ENCODE results near the gene WIF1. TPM values are rescaled to one million over a fixed set of nuclear protein-coding genes. Genes with fewer than 3 reads are reported as not detected.

The WIF1 gene
- not detected in 2 replicates for total RNA-seq (2014; rRNA removed)
- Bru-seq, nascent RNA = not detected
- percentile 2 among the genes with signal in this experiment for BruChase-seq, experiment 1, labeled RNA remaining after a 6-hour chase
- BruChase-seq, experiment 2, labeled RNA remaining after a 2-hour chase = percentile 4 among the genes with signal in this experiment
- long read RNA-seq = 0 reads

DNA sequence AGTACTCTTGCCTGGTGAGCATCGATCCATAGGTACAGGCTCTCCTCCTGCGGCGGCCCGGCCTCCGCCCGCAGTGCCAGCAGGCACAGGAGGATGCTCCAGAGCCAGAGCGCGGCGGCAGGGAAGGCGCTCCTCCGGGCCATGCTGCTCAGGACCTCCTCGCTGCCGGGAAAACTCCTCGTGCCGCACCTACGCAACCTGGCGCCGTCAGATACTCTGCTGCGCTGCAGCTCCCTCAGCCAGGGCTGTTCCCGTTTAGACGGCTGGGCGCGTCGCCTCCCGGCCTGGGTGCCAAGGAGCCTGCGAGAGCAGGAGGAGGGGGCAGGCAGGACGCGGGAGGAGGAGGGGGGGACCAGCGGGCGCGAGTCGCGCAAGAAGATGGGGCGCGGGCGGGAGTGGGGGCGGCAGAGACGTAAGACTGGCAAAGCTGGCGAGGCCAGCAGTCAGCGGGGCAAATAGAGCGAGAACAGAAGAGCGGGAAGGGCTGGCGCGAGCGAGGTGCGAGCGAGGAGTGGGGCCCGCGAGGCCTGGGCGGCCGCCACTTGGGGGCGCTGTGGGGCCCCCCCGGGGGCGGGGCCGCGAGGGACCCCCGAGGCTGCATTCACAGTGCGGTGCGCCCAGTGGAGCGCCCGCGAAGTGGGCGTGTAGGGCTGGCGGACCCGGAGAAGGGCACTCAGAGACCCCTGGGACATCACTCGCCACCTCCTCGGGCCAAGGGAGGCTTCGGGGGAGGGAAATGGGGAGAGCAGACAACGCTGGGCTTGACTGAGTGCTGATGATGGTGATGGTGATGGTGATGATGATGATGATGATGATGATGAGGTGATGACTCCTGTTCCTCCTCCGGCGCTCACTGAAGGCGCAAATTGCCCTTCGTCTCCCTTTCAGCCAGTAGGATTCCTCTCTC lies at the start of gene WIF1:
WIF1 (minus strand) TSS at position 257 of the 907 bp plus-strand sequence; CDS start at position 143, 114 bp downstream.
- Histone ChIP-seq H3K27ac (ENCODE audit: low read length) (no peak within 1 kb of the TSS), H3K9me2 (replicated peaks; ENCODE audit: low read length) (no peaks in the 10 kb centered on the region), H3K36me3 (ENCODE audit: low read depth, low read length) (no peaks in the 10 kb centered on the region), H3K4me3 (ENCODE audit: low read length) (peak within 1 kb of the TSS; percentile 48; the same call in 1 of the 2 replicates), H3K27me3 (ENCODE audit: low read length) (peaks cover 45% of the 10 kb centered on the region), H3K9me3 (ENCODE audit: low read length) (no peaks in the 10 kb centered on the region), H3K79me2 (ENCODE audit: low read length) (no peaks in the 10 kb centered on the region), H4K20me1 (ENCODE audit: low read length) (no peaks in the 10 kb centered on the region), H3K4me2 (ENCODE audit: low read length) (peak within 1 kb of the TSS; percentile 75), H2AFZ (ENCODE audit: low read length) (peak within 1 kb of the TSS; percentile 58), H3F3A (ENCODE audit: low read length, unreplicated experiment) (no peaks in the 10 kb centered on the region), H3K9ac (ENCODE audit: low read length) (no peak within 1 kb of the TSS), H3K4me1 (ENCODE audit: insufficient read depth, low read length) (peaks cover 7% of the 10 kb centered on the region)
- TF ChIP-seq EZH2phosphoT487 (IDR thresholded peaks at IDR 0.05; ENCODE audit: borderline replicate concordance, low read length) (no peak), CTCF (conservative IDR thresholded peaks at IDR 0.05; ENCODE audit: low read depth, low read length) (peak; percentile 52; the same call in 1 of the 2 replicates), EZH2 (IDR thresholded peaks at IDR 0.05; ENCODE audit: low read length, unreplicated experiment) (peak; percentile 60)
- POLR2A ChIA-PET (ENCODE audit: unreplicated experiment) = no interaction called here
- peak; percentile 69 for ATAC-seq
- intact Hi-C loops (cut with micrococcal nuclease) = no loop called here
- CTCF ChIA-PET = interaction anchor here (0.6 kb wide), 1 partner anchor 324 kb away, joined by 7 read pairs; no protein-coding TSS in a partner anchor
- DNase-seq = peak; percentile 10
- BruUV-seq (replicated peaks) = no TSS peak

GRCh38 chr12:65170209-65170881 lies 49.2 kb upstream of the WIF1 start:
- Histone ChIP-seq H3K79me2 (ENCODE audit: low read length) (peaks cover 60% of the 10 kb centered on the region), H3F3A (ENCODE audit: low read length, unreplicated experiment) (no peaks in the 10 kb centered on the region), H3K27me3 (ENCODE audit: low read length) (no peaks in the 10 kb centered on the region), H2AFZ (ENCODE audit: low read length) (peak overlapping the region; percentile 95; the same call in 1 of the 2 replicates), H4K20me1 (ENCODE audit: low read length) (peaks cover 43% of the 10 kb centered on the region), H3K4me3 (ENCODE audit: low read length) (peak overlapping the region; percentile 79), H3K9me2 (replicated peaks; ENCODE audit: low read length) (no peaks in the 10 kb centered on the region), H3K27ac (ENCODE audit: low read length) (peak overlapping the region; percentile 47), H3K9ac (ENCODE audit: low read length) (peak overlapping the region; percentile 93), H3K9me3 (ENCODE audit: low read length) (no peaks in the 10 kb centered on the region), H3K36me3 (ENCODE audit: low read depth, low read length) (peaks cover 9% of the 10 kb centered on the region; the same call in 1 of the 2 replicates), H3K4me2 (ENCODE audit: low read length) (peak overlapping the region; percentile 78), H3K4me1 (ENCODE audit: insufficient read depth, low read length) (peaks cover 29% of the 10 kb centered on the region)
- peak; percentile 58 for DNase-seq
- no TSS peak for BruUV-seq (replicated peaks)
- ChIA-PET POLR2A (ENCODE audit: unreplicated experiment) (interaction anchor here (0.7 kb wide), 1 partner anchor 69 kb away, joined by 4 read pairs; no protein-coding TSS in a partner anchor), CTCF (interaction anchor here (1.9 kb wide), 1 partner anchor 62 kb away, joined by 6 read pairs; no protein-coding TSS in a partner anchor)
- TF ChIP-seq EZH2phosphoT487 (IDR thresholded peaks at IDR 0.05; ENCODE audit: borderline replicate concordance, low read length) = no peak
- no peak for TF ChIP-seq EZH2 (IDR thresholded peaks at IDR 0.05; ENCODE audit: low read length, unreplicated experiment)
- no peak for TF ChIP-seq CTCF (conservative IDR thresholded peaks at IDR 0.05; ENCODE audit: low read depth, low read length)
- intact Hi-C loops (cut with micrococcal nuclease) = loop anchor here (5.0 kb wide), 1 partner anchor 62 kb away; no protein-coding TSS in a partner anchor
- ATAC-seq = peak; percentile 62
